GM18951 (cell line): ENCODE results near the gene CD300LF.

Experiments
- POLR2A ChIP-seq: IDR thresholded peaks from 4 replicates; pipeline ENCODE4 v1.6.1; 2011; ENCODE audit warnings: mild to moderate bottlenecking; ENCODE audit not compliant: insufficient read length, insufficient read depth; ENCODE audit errors: extremely low read depth
- in situ Hi-C: fragments of 300-500 bp; cut with MboI; formaldehyde crosslinking; loops from one replicate; pipeline ENCODE4 v1.12.0; 2022; ENCODE audit warnings: low sequenced_read_pairs, mixed read lengths, inconsistent platforms; ENCODE audit not compliant: unreplicated experiment

CD300LF gene

GRCh38 chr17:74711058-74711824, 1.5 kb downstream of the CD300LF start:
- no peak for TF ChIP-seq POLR2A
- in situ Hi-C loops: no loop called here

GRCh38 chr17:74704544-74704943, 8.2 kb downstream of the CD300LF start:
- in situ Hi-C loops: no loop called here
- no peak for TF ChIP-seq POLR2A

- in situ Hi-C loops: no loop called here
Observed at GRCh38 chr17:74703311-74703710, 9.4 kb downstream of the CD300LF start.

GRCh38 chr17:74702116-74702871, 10.4 kb downstream of the CD300LF start:
- TF ChIP-seq POLR2A: no peak
- in situ Hi-C loops: no loop called here

More at GRCh38 chr17:74703311-74703710, 9.4 kb downstream of the CD300LF start:
- TF ChIP-seq POLR2A: no peak

GRCh38 chr17:74699236-74699635, 13.5 kb downstream of the CD300LF start:
- in situ Hi-C loops: no loop called here
- no peak for TF ChIP-seq POLR2A

GRCh38 chr17:74698069-74698468, 14.7 kb downstream of the CD300LF start:
- in situ Hi-C loops: no loop called here
- no peak for TF ChIP-seq POLR2A

- no peak for TF ChIP-seq POLR2A
- in situ Hi-C loops: no loop called here
Observed at GRCh38 chr17:74697515-74697914, 15.2 kb downstream of the CD300LF start.

GRCh38 chr17:74695629-74696028, 17.1 kb downstream of the CD300LF start:
- no peak for TF ChIP-seq POLR2A
- in situ Hi-C loops: no loop called here

- TF ChIP-seq POLR2A: no peak
- in situ Hi-C loops: no loop called here
Observed at GRCh38 chr17:74694081-74694480, 18.6 kb downstream of the CD300LF start.

GRCh38 chr17:74691151-74691550, 21.6 kb downstream of the CD300LF start:
- no peak for TF ChIP-seq POLR2A
- in situ Hi-C loops: no loop called here

- in situ Hi-C loops: no loop called here
- TF ChIP-seq POLR2A: no peak
Observed at GRCh38 chr17:74690409-74690825, 22.3 kb downstream of the CD300LF start.

GRCh38 chr17:74687886-74688285, 24.8 kb downstream of the CD300LF start:
- in situ Hi-C loops: no loop called here
- TF ChIP-seq POLR2A: no peak

GRCh38 chr17:74686761-74687160, 26.0 kb downstream of the CD300LF start:
- in situ Hi-C loops: no loop called here
- no peak for TF ChIP-seq POLR2A

GRCh38 chr17:74682471-74683190, 30.1 kb downstream of the CD300LF start:
- in situ Hi-C loops: no loop called here
- no peak for TF ChIP-seq POLR2A

GRCh38 chr17:74682028-74682427, 30.7 kb downstream of the CD300LF start:
- in situ Hi-C loops: no loop called here
- no peak for TF ChIP-seq POLR2A
